ACHN (cell line): ENCODE data around the gene HCCS.
A peak's percentile ranks its signal among the peaks of the same experiment; 100 is the strongest.
"Not testable (repeated sequence)": the region's sequence is repeated elsewhere in the genome, so short reads cannot be mapped to it uniquely, and the experiment has no call there.

Source experiments
- DNase-seq: peaks from one replicate; pipeline ENCODE4 v3.0.0-alpha.2; 2015
- in situ Hi-C: cut with HindIII; loops from 2 replicates; pipeline ENCODE4 v1.10.0; 2017; ENCODE audit warnings: low sequenced_read_pairs, low pct_ligation_motif_present, low pct_unique_long_range_greater_than_20kb

HCCS gene

GRCh38 chrX:11117745-11118144, 6.6 kb downstream of the HCCS start:
- DNase-seq, result no peak
- in situ Hi-C loops, result no loop called here

GRCh38 chrX:11119313-11119943, 8.3 kb downstream of the HCCS start:
- DNase-seq, result no peak
- in situ Hi-C loops, result no loop called here

GRCh38 chrX:11123087-11123486, 12.0 kb downstream of the HCCS start:
- DNase-seq, in situ Hi-C loops: not testable (repeated sequence)

- no peak for DNase-seq
These were observed 13.0 kb downstream of the HCCS start for GRCh38 chrX:11124112-11124511.

GRCh38 chrX:11125060-11125459, 13.9 kb downstream of the HCCS start:
- in situ Hi-C loops, result no loop called here
- DNase-seq, result no peak

More at GRCh38 chrX:11124112-11124511, 13.0 kb downstream of the HCCS start:
- in situ Hi-C loops, result no loop called here

GRCh38 chrX:11129534-11130105, 18.5 kb downstream of the HCCS start:
- in situ Hi-C loops, result no loop called here
- DNase-seq, result no peak

- no peak for DNase-seq
- in situ Hi-C loops, result no loop called here
These were observed 19.0 kb downstream of the HCCS start for GRCh38 chrX:11130136-11130535.

- in situ Hi-C loops, result no loop called here
- DNase-seq, result no peak
These were observed 20.0 kb downstream of the HCCS start for GRCh38 chrX:11131146-11131545.

GRCh38 chrX:11135564-11136185, 24.5 kb downstream of the HCCS start:
- DNase-seq, result no peak
- in situ Hi-C loops, result no loop called here

- in situ Hi-C loops, result no loop called here
- DNase-seq, result peak; percentile 35
These were observed 26.5 kb downstream of the HCCS start for GRCh38 chrX:11137543-11138139.

GRCh38 chrX:11138498-11139390, 27.6 kb downstream of the HCCS start:
- in situ Hi-C loops, result no loop called here
- DNase-seq, result no peak

- in situ Hi-C loops, result no loop called here
- DNase-seq, result peak; percentile 69
These were observed 33.0 kb downstream of the HCCS start for GRCh38 chrX:11143931-11144678.

- DNase-seq, result no peak
- in situ Hi-C loops, result no loop called here
These were observed 35.3 kb downstream of the HCCS start for GRCh38 chrX:11146411-11146810.

- in situ Hi-C loops, result no loop called here
- DNase-seq, result no peak
These were observed 37.3 kb downstream of the HCCS start for GRCh38 chrX:11148401-11148800.

GRCh38 chrX:11151799-11152559, 40.8 kb downstream of the HCCS start:
- in situ Hi-C loops, result no loop called here
- no peak for DNase-seq

- no peak for DNase-seq
- in situ Hi-C loops, result no loop called here
These were observed 48.0 kb downstream of the HCCS start for GRCh38 chrX:11159149-11159548.

- in situ Hi-C loops, result no loop called here
- no peak for DNase-seq
These were observed 53.3 kb downstream of the HCCS start for GRCh38 chrX:11164433-11164832.

GRCh38 chrX:11171956-11172355, 60.8 kb downstream of the HCCS start:
- DNase-seq, result no peak
- in situ Hi-C loops, result no loop called here
